Endodermal cell (in vitro differentiated cells): ENCODE measurements around the gene SMOC2. TPM values are rescaled to one million over a fixed set of nuclear protein-coding genes. Genes with fewer than 3 reads are reported as not detected.

Experiments
- DNase-seq: peaks from one replicate; pipeline ENCODE4 v3.0.0-alpha.2; 2017
- H3K27ac ChIP-seq: 2 replicates; pipeline ENCODE4 v1.5.1; 2013; ENCODE audit warnings: mild to moderate bottlenecking, low read depth, low read length, moderate library complexity
- H3K27me3 ChIP-seq: 2 replicates; pipeline ENCODE4 v1.6.1; 2013; ENCODE audit warnings: mild to moderate bottlenecking, low read length, moderate library complexity; ENCODE audit not compliant: insufficient read depth, control insufficient read depth, poor library complexity, severe bottlenecking
- H3K36me3 ChIP-seq: 2 replicates; pipeline ENCODE4 v1.7.0; 2013; ENCODE audit warnings: mild to moderate bottlenecking, low read length, moderate library complexity; ENCODE audit not compliant: control insufficient read depth, insufficient read depth
- H3K4me1 ChIP-seq: one replicate; pipeline ENCODE4 v1.7.0; 2013; ENCODE audit warnings: low read length; ENCODE audit not compliant: control insufficient read depth, insufficient read depth
- H3K4me3 ChIP-seq: 2 replicates; pipeline ENCODE4 v1.5.1; 2013; ENCODE audit warnings: mild to moderate bottlenecking, low read length, moderate library complexity
- H3K9ac ChIP-seq: 2 replicates; pipeline ENCODE4 v1.6.1; 2013; ENCODE audit warnings: mild to moderate bottlenecking, low read length, moderate library complexity; ENCODE audit not compliant: poor library complexity, severe bottlenecking; ENCODE audit errors: extremely low read depth
- H3K9me3 ChIP-seq: 2 replicates; pipeline ENCODE4 v1.6.1; 2013; ENCODE audit warnings: mild to moderate bottlenecking, low read length, moderate library complexity; ENCODE audit not compliant: control insufficient read depth
- H3K27ac Mint-ChIP-seq: 2 replicates; pipeline ENCODE4 v1.8.0; 2020; ENCODE audit warnings: mixed read lengths
- H3K27me3 Mint-ChIP-seq: 2 replicates; pipeline ENCODE4 v1.8.0; 2021; ENCODE audit warnings: mild to moderate bottlenecking, mixed read lengths; ENCODE audit not compliant: insufficient read depth
- H3K36me3 Mint-ChIP-seq: 2 replicates; pipeline ENCODE4 v1.8.0; 2020; ENCODE audit warnings: low read depth, mixed read lengths
- H3K4me1 Mint-ChIP-seq: 2 replicates; pipeline ENCODE4 v1.8.0; 2020; ENCODE audit warnings: mixed read lengths
- H3K4me3 Mint-ChIP-seq: 2 replicates; pipeline ENCODE4 v1.8.0; 2020; ENCODE audit warnings: mild to moderate bottlenecking, moderate library complexity, mixed read lengths
- H3K9me3 Mint-ChIP-seq: 2 replicates; pipeline ENCODE4 v1.8.0; 2020; ENCODE audit warnings: mild to moderate bottlenecking, mixed read lengths
- CTCF ChIP-seq: fragments of 200-600 bp; sonication (generic); conservative IDR thresholded peaks from 2 replicates; pipeline ENCODE4 v1.5.0; 2021; ENCODE audit warnings: antibody characterized with exemption, mild to moderate bottlenecking
- WGBS, 2 experiments: methylation state at CpG; one replicate each; pipeline versions ENCODE4 v1.1.5 to v1.1.7; 2013; ENCODE audit warnings: missing lambda C conversion rate in 2 of 2, mixed read lengths in 1 of 2; ENCODE audit not compliant: insufficient coverage in 1 of 2, insufficient read length in 1 of 2; 5-methylcytosine and 5-hydroxymethylcytosine counted together
- total RNA-seq, 2 donors: library from RNA; stranded (reverse); fragmentation: NEBNext Ultra II Directional in 1 of 2; extraction: Animal tissue kit (Norgen Biotek cat#: 25700) in 1 of 2; gene quantifications; 2 replicates in 1 of 2; 3 replicates in 1 of 2; pipeline ENCODE4 v1.2.1, GENCODE V29; 2021

The SMOC2 gene
- total RNA-seq, 2 donors from 2014 or later: 0.20 TPM; not detected in 1

GRCh38 chr6:168615837-168616236 is 174.9 kb downstream of the SMOC2 start:
- Mint-ChIP-seq H3K9me3 (peaks cover 25% of the 10 kb centered on the region), H3K4me1 (no peaks in the 10 kb centered on the region), H3K4me3 (no peak overlapping the region), H3K27ac (no peak overlapping the region), H3K36me3 (no peaks in the 10 kb centered on the region), H3K27me3 (peaks cover 5% of the 10 kb centered on the region)
- no peaks in the 10 kb centered on the region for H3K36me3 ChIP-seq
- H3K9ac ChIP-seq: no peak overlapping the region
- 92 to 96% methylated on average over 6 of the region's 6 CpGs for WGBS, 2 experiments
- no peak for TF ChIP-seq CTCF
- H3K27me3 ChIP-seq: no peaks in the 10 kb centered on the region
- DNase-seq: no peak
- no peak overlapping the region for H3K27ac ChIP-seq
- no peaks in the 10 kb centered on the region for H3K4me1 ChIP-seq
- peaks cover 10% of the 10 kb centered on the region for H3K9me3 ChIP-seq
- no peak overlapping the region for H3K4me3 ChIP-seq

- TF ChIP-seq CTCF: peak; percentile 60
- Histone ChIP-seq H3K4me1 (no peaks in the 10 kb centered on the region), H3K36me3 (no peaks in the 10 kb centered on the region), H3K4me3 (no peak overlapping the region), H3K9me3 (peaks cover 17% of the 10 kb centered on the region), H3K27ac (no peak overlapping the region), H3K9ac (no peak overlapping the region), H3K27me3 (no peaks in the 10 kb centered on the region)
- Mint-ChIP-seq H3K27ac (no peak overlapping the region), H3K27me3 (peaks cover 5% of the 10 kb centered on the region), H3K9me3 (peaks cover 32% of the 10 kb centered on the region), H3K36me3 (no peaks in the 10 kb centered on the region), H3K4me1 (no peaks in the 10 kb centered on the region), H3K4me3 (no peak overlapping the region)
- no peak for DNase-seq
- 85 to 90% methylated on average over 15 to 21 of the region's 21 CpGs for WGBS, 2 experiments
Observed at GRCh38 chr6:168616816-168617765, 176.1 kb downstream of the SMOC2 start.

GRCh38 chr6:168618546-168619315 is 177.7 kb downstream of the SMOC2 start:
- no peaks in the 10 kb centered on the region for H3K36me3 Mint-ChIP-seq
- DNase-seq: no peak
- H3K9ac ChIP-seq: no peak overlapping the region
- H3K4me1 Mint-ChIP-seq: no peaks in the 10 kb centered on the region
- H3K9me3 Mint-ChIP-seq: peaks cover 25% of the 10 kb centered on the region
- H3K4me3 ChIP-seq: no peak overlapping the region
- H3K27ac Mint-ChIP-seq: no peak overlapping the region
- H3K27ac ChIP-seq: no peak overlapping the region
- H3K27me3 ChIP-seq: no peaks in the 10 kb centered on the region
- H3K9me3 ChIP-seq: peaks cover 17% of the 10 kb centered on the region
- 90 to 97% methylated on average over 16 to 21 of the region's 21 CpGs for WGBS, 2 experiments
- no peak overlapping the region for H3K4me3 Mint-ChIP-seq
- H3K36me3 ChIP-seq: no peaks in the 10 kb centered on the region
- no peak for TF ChIP-seq CTCF
- H3K4me1 ChIP-seq: no peaks in the 10 kb centered on the region
- H3K27me3 Mint-ChIP-seq: peaks cover 5% of the 10 kb centered on the region
